ENCODE data around the gene IVL. TPM values are rescaled to one million over a fixed set of nuclear protein-coding genes. Genes with fewer than 3 reads are reported as not detected.
A peak's percentile ranks its signal among the peaks of the same experiment; 100 is the strongest.

Gene IVL
- polyA plus RNA-seq, 10 donors, result 0.05 to 6.0 (median 1.3) TPM; not detected in 6

DNA sequence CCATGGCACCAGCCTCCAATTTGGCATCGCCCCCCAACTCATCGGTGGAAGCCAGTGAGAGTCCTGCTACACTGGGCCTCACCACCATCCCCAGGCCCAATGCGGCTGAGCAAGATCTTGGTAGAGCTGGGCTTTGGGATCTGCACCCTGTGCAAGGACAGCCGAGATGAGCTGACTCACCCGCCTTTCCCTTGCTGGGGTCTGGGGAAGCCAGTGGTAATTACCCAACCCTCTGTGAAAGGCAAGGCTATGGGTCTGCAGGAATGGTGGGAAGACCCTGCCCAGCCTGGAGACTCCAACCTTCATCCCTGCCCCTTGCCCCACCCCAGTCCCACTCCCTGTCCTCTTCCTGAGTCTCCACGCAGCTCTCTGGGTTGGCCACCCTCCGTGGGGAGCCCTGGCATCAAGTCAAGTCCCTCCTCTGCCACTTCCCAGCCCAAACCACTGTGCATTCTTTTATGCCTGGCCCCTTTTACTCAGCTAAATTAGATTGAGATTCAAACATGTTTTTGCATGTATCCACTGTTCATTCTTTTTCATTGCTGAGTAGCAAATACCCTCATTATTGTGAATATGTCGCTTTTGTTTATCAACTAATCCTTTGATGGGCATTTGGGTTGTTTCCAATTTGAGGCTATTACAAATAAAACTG is 21.5 kb upstream of the IVL start:
- no peak for DNase-seq

DNA sequence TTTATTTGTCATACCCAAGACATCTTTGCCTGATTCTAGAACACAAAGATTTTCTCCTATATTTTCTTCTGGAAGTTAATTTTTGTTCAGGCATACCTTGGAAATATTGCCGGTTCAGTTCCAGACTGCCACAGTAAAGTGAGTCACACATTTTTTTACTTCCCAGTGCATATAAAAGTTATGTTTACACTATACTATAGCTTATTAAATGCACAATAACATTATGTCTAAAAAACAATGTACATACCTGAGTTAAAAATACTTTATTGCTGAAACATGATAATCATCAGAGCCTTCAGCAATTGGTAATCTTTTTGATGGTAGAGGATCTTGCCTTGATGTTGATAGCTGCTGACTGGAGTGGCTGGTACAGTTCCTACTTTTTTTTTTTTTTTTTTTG is 20.2 kb upstream of the IVL start:
- DNase-seq, result no peak

- no peak for DNase-seq
Observed at GRCh38 chr1:152899027-152899426, 9.3 kb upstream of the IVL start.

GRCh38 chr1:152899883-152900282 is 8.5 kb upstream of the IVL start:
- no peak for DNase-seq

DNA sequence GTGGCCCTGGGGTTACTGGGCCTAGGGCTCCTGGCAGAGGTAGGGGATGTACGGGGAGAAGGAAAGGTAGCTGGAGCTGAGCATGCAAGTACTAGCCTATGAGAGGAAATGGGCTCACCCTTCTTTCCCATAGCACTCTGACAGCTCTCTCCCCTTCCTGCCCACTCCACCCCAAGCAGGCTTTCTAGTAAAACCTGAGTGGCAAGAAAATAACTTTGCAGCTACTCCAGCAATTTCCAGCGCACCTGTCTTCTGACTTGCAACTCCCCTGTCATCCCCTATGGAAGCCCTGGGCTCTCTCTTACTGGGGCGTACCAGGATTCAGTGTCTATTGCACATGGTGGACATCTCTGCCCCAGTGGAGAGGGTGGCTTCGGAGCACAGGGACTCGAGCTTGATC is 6.7 kb upstream of the IVL start:
- DNase-seq, result no peak

DNA sequence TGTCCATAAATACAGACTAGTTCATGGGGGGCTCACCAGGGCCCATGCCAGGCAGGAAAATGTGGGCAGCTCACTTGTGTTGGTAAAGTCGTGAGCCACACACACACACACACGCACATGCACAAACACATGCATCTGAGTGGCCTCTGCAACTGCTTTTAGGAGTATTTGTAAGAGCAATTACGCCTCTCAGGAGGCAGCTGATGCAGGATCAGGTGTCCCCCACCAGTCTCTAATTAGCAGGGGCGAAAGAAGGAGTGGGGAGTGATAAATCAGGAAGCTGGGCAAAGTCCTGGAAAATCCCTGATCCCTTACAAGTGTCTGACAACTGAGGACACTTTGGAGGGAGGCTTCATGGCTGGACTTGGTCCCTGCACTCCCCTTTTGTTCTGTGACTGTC is 5.7 kb upstream of the IVL start:
- DNase-seq, result no peak

GRCh38 chr1:152904688-152905440 is 3.5 kb upstream of the IVL start:
- DNase-seq, result no peak

- peak in 2 of 3 donors; percentile 15 to 63 for DNase-seq
Observed at GRCh38 chr1:152906023-152906565, 2.3 kb upstream of the IVL start.

- no peak for DNase-seq
Observed at GRCh38 chr1:152909206-152909605, 860 bp downstream of the IVL start.

- no peak for DNase-seq
Observed at GRCh38 chr1:152912471-152912870, 4.1 kb downstream of the IVL start.

DNA sequence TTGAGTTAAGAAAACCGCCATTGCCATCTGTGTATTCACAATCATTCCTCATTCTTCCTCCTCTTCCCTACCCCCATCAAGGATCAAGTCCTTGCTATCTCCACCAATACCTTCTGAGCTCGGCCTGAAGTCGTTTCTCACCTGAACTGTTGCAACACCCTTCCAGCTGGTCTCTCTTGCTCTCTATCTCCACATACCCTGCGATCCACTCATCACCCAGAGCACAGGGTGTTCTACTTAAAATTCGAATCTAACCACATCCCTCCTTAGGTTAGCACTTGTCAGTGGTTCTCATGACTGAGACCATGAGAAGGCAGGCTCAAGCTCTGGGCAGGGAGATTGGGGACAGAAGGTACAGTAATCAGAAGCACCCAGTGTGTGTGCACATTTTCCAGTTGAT is 4.6 kb downstream of the IVL start:
- DNase-seq, result no peak

GRCh38 chr1:152917794-152918193 is 9.4 kb downstream of the IVL start:
- no peak for DNase-seq

DNA sequence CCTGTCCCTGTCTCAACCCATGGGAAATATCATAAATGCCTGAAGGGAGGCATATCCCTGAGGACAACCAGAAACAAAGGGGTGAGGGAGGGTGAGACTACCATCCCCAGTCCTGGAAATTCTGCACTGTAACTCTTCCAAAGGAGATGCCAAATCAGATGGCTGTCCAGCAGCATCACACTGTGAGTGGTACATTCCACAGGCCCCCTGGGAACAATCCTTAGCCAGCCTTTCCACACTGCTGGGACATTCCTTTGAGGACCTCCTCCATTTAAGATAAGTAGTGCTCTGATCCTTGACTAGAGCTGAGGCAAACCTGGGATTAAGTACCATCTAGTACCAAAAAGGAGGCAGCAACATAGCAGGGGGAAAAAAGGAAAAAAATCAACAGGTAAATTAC is 10.7 kb downstream of the IVL start:
- DNase-seq, result no peak

- no peak for DNase-seq
Observed at GRCh38 chr1:152924191-152924590, 15.8 kb downstream of the IVL start.

- no peak for DNase-seq
Observed at GRCh38 chr1:152926091-152926490, 17.7 kb downstream of the IVL start.

DNA sequence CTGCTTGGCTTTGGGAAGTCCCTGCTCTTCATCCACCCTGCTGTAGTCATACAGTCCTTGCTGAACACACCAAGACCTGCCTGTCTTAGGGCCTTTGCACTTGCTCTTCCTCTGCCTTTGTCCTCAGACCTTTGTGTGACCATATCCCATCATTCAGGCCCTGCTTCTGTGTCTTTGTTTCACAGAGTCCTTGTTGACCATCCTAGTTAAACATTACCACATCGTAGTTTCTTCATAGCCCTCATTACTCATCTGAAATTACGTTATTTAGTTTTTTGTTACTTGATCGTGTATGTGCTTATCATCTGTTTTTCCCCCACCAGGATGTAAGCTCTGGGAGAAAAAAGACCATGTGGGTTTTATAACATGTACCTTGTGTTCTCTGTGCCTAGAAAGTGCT is 20.3 kb downstream of the IVL start:
- no peak for DNase-seq

- no peak for DNase-seq
Observed at GRCh38 chr1:152932170-152932811, 23.9 kb downstream of the IVL start.

DNA sequence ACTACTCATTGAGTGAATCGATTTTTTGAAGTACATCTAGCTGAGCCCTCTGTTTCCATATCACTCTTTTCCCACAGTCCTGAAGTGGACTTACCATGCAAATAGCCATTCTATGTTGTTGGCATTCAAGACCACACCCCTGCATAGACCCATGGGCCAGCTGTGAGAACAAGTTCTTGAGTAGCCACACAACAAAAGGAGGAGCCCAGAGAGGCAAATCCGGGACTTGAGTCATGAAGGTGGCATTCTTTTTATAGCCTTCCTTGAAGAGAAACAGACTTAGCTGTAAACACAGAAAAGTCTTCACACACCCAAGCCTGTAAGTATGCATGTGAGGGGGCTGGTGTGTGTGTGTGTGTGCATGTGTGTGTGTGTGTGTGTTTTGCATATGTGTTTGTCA is 24.9 kb downstream of the IVL start:
- no peak for DNase-seq

DNA sequence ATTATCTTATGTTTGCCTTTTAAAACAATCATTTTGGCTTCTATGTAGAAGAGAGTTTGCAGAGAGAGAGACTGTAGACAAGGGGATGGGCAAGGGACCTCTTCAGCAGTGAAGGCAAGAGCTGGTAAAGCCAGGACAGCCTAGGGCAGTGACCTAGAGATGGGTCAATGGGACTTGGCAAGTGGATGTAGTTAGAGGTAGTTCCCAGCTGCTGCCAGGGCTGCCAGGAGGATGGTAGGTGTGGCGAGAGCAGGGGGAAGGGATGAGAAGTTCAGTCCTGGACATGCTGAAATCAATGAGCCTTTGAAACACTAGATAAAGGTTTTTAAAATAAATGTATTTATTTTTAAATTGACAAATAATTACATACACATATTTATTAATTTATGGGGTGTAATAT is 32.3 kb downstream of the IVL start:
- no peak for DNase-seq

- no peak for DNase-seq
Observed at GRCh38 chr1:152941037-152941711, 32.8 kb downstream of the IVL start.

DNA sequence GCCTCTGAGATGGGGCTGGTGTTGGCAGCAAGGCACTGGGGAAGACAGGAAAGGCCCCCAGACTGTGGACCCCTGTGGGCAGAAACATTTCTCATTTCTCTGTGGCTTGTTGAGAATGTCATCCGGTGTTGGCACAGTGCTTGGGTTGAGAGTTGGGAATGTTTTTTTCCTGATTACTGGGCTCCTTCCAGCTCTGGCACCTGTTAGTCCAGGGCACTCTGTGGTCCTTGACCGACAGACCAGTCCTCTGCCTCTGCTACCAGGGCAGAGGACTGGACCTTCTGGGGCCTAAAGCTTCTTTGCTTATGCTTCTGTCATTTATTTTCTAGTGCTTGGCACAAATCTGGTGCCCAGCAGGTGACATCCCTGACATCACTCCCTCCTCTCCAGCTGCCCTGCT is 33.8 kb downstream of the IVL start:
- no peak for DNase-seq

DNA sequence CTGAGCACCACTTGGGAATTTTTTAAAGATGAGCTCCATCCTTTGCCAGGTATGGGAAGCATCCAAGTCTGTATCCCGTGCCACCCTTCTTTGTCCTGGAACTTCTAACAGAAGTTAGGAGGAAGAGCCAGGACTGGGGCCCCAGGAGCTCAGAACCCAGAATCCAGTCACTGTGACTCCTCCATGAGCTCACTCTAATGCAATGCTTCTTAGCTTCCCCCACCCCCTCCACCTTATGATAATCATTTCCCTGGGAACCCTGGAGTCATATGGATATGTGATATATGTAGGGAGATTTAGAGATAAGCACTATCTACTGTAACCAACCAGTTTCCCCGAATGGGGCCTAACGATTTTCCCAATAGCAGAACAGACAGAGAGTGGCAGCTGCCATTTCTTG is 37.9 kb downstream of the IVL start:
- no peak for DNase-seq

Measured in muscle of back (tissue), 11 donors.